Naive thymus-derived CD4-positive, alpha-beta T cell (primary cell): ENCODE data around the gene RAI1. TPM values are rescaled to one million over a fixed set of nuclear protein-coding genes. Genes with fewer than 3 reads are reported as not detected.

Experiments
- ATAC-seq: fragments of 150-1000 bp; cut with Tn5 transposase; 2 replicates; pipeline ENCODE4 v1.10.0; 2021; ENCODE audit warnings: mild to moderate bottlenecking, moderate library complexity
- CTCF ChIA-PET: fragments of 350-600 bp; sonication (Branson Sonifier 250); formaldehyde crosslinking; loops from one replicate; lab custom pipeline; 2021; ENCODE audit warnings: antibody characterized with exemption; lab: Charles Lee
- POLR2A ChIA-PET: fragments of 350-600 bp; sonication (Branson Sonifier 250); formaldehyde crosslinking; loops from one replicate; lab custom pipeline; 2021; ENCODE audit warnings: antibody characterized with exemption, inconsistent platforms; lab: Charles Lee
- DNase-seq, 9 donors: peaks; one replicate each; pipeline versions ENCODE4 v3.0.0 to v3.0.0-alpha.2; 2020 to 2022; ENCODE audit warnings: mixed read lengths in 1 of 9
- H3K27ac ChIP-seq: one replicate; pipeline ENCODE4 v1.7.0; 2013; ENCODE audit warnings: mild to moderate bottlenecking, low read depth, low read length, moderate library complexity
- H3K27me3 ChIP-seq, 2 donors: one replicate each; pipeline ENCODE4 v1.7.0; 2013; ENCODE audit warnings: low read length in 2 of 2, mild to moderate bottlenecking in 2 of 2, moderate library complexity in 2 of 2; ENCODE audit not compliant: control insufficient read depth in 2 of 2, insufficient read depth in 2 of 2
- H3K36me3 ChIP-seq, 3 experiments: 1 replicate in 2 of 3; 2 replicates in 1 of 3; pipeline ENCODE4 v1.7.0; 2013; ENCODE audit warnings: low read length in 3 of 3, mild to moderate bottlenecking in 3 of 3, moderate library complexity in 1 of 3; ENCODE audit not compliant: insufficient read depth in 3 of 3, control insufficient read depth in 2 of 3
- H3K4me1 ChIP-seq, 2 donors: one replicate each; pipeline ENCODE4 v1.7.0; 2013; ENCODE audit warnings: low read length in 2 of 2, mild to moderate bottlenecking in 2 of 2, moderate library complexity in 1 of 2; ENCODE audit not compliant: control insufficient read depth in 2 of 2, insufficient read depth in 2 of 2
- H3K4me3 ChIP-seq: 2 replicates; pipeline ENCODE4 v1.7.0; 2013; ENCODE audit warnings: mild to moderate bottlenecking, low read length
- H3K9me3 ChIP-seq, 3 experiments: 1 replicate in 2 of 3; 2 replicates in 1 of 3; pipeline ENCODE4 v1.7.0; 2013; ENCODE audit warnings: low read length in 3 of 3; ENCODE audit not compliant: control insufficient read depth in 2 of 3
- H3K27ac Mint-ChIP-seq, 9 donors: one replicate each; pipeline ENCODE4 v1.8.0; 2020 to 2022; ENCODE audit warnings: mixed read lengths in 9 of 9, mild to moderate bottlenecking in 8 of 9, moderate library complexity in 5 of 9, inconsistent platforms in 2 of 9
- H3K27me3 Mint-ChIP-seq, 5 donors: one replicate each; pipeline ENCODE4 v1.8.0; 2021 to 2022; ENCODE audit warnings: mixed read lengths in 5 of 5, mild to moderate bottlenecking in 1 of 5
- H3K36me3 Mint-ChIP-seq, 5 donors: one replicate each; pipeline ENCODE4 v1.8.0; 2020 to 2022; ENCODE audit warnings: mixed read lengths in 5 of 5, mild to moderate bottlenecking in 3 of 5, inconsistent platforms in 1 of 5
- H3K4me1 Mint-ChIP-seq, 7 donors: one replicate each; pipeline ENCODE4 v1.8.0; 2020 to 2022; ENCODE audit warnings: mixed read lengths in 7 of 7, mild to moderate bottlenecking in 3 of 7, inconsistent platforms in 1 of 7
- H3K4me3 Mint-ChIP-seq, 10 donors: one replicate each; pipeline ENCODE4 v1.8.0; 2020 to 2022; ENCODE audit warnings: mild to moderate bottlenecking in 10 of 10, mixed read lengths in 10 of 10, moderate library complexity in 6 of 10, inconsistent platforms in 2 of 10
- H3K9me3 Mint-ChIP-seq, 11 donors: one replicate each; pipeline ENCODE4 v1.8.0; 2020 to 2022; ENCODE audit warnings: mixed read lengths in 11 of 11, mild to moderate bottlenecking in 4 of 11, inconsistent platforms in 1 of 11, moderate library complexity in 1 of 11
- intact Hi-C, 2 donors: fragments of 100-400 bp; cut with micrococcal nuclease; formaldehyde crosslinking; loops; one replicate each; pipeline ENCODE4 v1.15.1; 2023
- polyA plus RNA-seq, 2 donors: library from polyadenylated mRNA; unstranded; fragments of 300-500 nt; fragmentation: Illumina TruSeq; gene quantifications; one replicate each; pipeline ENCODE4 v1.2.3, GENCODE V29; 2021
- total RNA-seq, 6 experiments: library from RNA in 5 of 6; stranded (reverse) in 5 of 6; gene quantifications; 1 replicate in 5 of 6; 2 replicates in 1 of 6; pipeline ENCODE4 v1.2.3 and lab custom pipeline; 2021 to 2026

Gene RAI1
- total and polyA plus RNA-seq, 7 experiments from 2014 or later: 2.0 to 46.2 (median 21.2) TPM

GRCh38 chr17:17749025-17749772, 67.9 kb downstream of the RAI1 start:
- Histone ChIP-seq H3K4me3 (no peak overlapping the region), H3K9me3 (no peaks in the 10 kb centered on the region), H3K4me1 (peaks cover 38 to 41% of the 10 kb centered on the region in 2 donors), H3K36me3 (no peaks in the 10 kb centered on the region), H3K27me3 (no peaks in the 10 kb centered on the region), H3K27ac (peak overlapping the region; percentile 89)
- DNase-seq: no peak
- H3K36me3 Mint-ChIP-seq: no peaks in the 10 kb centered on the region
- POLR2A ChIA-PET: interaction anchor here (0.5 to 2.0 kb wide), 8 partner anchors 8 to 87 kb away, joined by 3 to 8 read pairs (median 4); no protein-coding TSS in a partner anchor
- peak overlapping the region; percentile 79 to 99 (median 97) for H3K27ac Mint-ChIP-seq
- ATAC-seq: no peak
- peak overlapping the region in 9 of 10 donors; percentile 37 to 87 (median 59) for H3K4me3 Mint-ChIP-seq
- H3K9me3 Mint-ChIP-seq: peaks cover 0 to 1% (median 0%) of the 10 kb centered on the region in 11 donors
- CTCF ChIA-PET: interaction anchor here (0.6 to 1.8 kb wide), 5 partner anchors 9 to 322 kb away, joined by 3 to 7 read pairs (median 3); no protein-coding TSS in a partner anchor
- H3K4me1 Mint-ChIP-seq: peaks cover 34 to 62% (median 57%) of the 10 kb centered on the region in 7 donors
- H3K27me3 Mint-ChIP-seq: no peaks in the 10 kb centered on the region
- intact Hi-C loops: no loop called here

DNA sequence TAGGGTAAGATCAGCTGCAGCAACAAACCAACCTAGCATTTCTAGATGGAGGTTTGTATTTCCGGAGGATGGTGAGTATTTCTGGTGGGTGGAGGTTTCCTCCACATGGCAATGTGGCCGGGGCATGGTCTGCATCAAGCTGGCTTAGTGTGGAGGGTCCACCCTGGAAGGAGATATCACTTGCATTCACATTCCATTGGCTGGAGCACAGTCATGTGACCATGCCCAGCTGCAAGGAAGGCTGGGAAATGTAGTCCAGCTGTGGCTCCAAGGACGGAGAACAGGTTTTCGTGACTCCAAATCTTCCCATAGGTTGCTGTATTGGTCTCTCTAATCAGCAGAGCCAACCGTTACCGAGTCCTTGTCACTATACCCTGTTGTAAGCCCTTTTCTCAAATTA, 68.7 kb downstream of the RAI1 start:
- peaks cover 0 to 1% (median 0%) of the 10 kb centered on the region in 11 donors for H3K9me3 Mint-ChIP-seq
- POLR2A ChIA-PET: interaction anchor here (0.8 to 2.0 kb wide), 7 partner anchors 8 to 86 kb away, joined by 3 to 8 read pairs (median 3); no protein-coding TSS in a partner anchor
- peak overlapping the region; percentile 89 for H3K27ac ChIP-seq

GRCh38 chr17:17750881-17751280, 69.6 kb downstream of the RAI1 start:
- Histone ChIP-seq H3K4me1 (peaks cover 38 to 57% of the 10 kb centered on the region in 2 donors), H3K36me3 (no peaks in the 10 kb centered on the region), H3K27me3 (no peaks in the 10 kb centered on the region), H3K4me3 (peak overlapping the region; percentile 49), H3K9me3 (no peaks in the 10 kb centered on the region), H3K27ac (peak overlapping the region; percentile 89)
- intact Hi-C loops: loop anchor here in 1 of 2 donors (2.0 to 5.0 kb wide), 3 partner anchors 216 to 561 kb away; partner anchors contain the start of genes MED9 and TOP3A
- H3K4me1 Mint-ChIP-seq: peaks cover 42 to 79% (median 65%) of the 10 kb centered on the region in 7 donors
- ChIA-PET POLR2A (interaction anchor here (0.7 to 1.4 kb wide), 8 partner anchors 9 to 86 kb away, joined by 3 to 9 read pairs (median 4); partner anchors contain the start of gene SREBF1), CTCF (interaction anchor here (0.7 to 1.0 kb wide), 3 partner anchors 86 to 263 kb away, joined by 3 to 4 read pairs (median 3); partner anchors contain the start of gene SREBF1)
- no peaks in the 10 kb centered on the region for H3K36me3 Mint-ChIP-seq
- peak in 6 of 9 donors; percentile 30 to 47 (median 36) for DNase-seq
- peak overlapping the region; percentile 78 to 99 (median 88) for H3K4me3 Mint-ChIP-seq
- H3K27ac Mint-ChIP-seq: peak overlapping the region; percentile 96 to 100 (median 98)
- no peak for ATAC-seq
- peaks cover 0 to 1% (median 0%) of the 10 kb centered on the region in 11 donors for H3K9me3 Mint-ChIP-seq
- no peaks in the 10 kb centered on the region for H3K27me3 Mint-ChIP-seq

More for the DNA sequence above, 68.7 kb downstream of the RAI1 start:
- peak overlapping the region; percentile 79 to 99 (median 97) for H3K27ac Mint-ChIP-seq
- Histone ChIP-seq H3K27me3 (no peaks in the 10 kb centered on the region), H3K9me3 (no peaks in the 10 kb centered on the region), H3K4me1 (peaks cover 38 to 48% of the 10 kb centered on the region in 2 donors), H3K4me3 (no peak overlapping the region), H3K36me3 (no peaks in the 10 kb centered on the region)
- no peaks in the 10 kb centered on the region for H3K27me3 Mint-ChIP-seq
- H3K36me3 Mint-ChIP-seq: no peaks in the 10 kb centered on the region
- no peak for ATAC-seq
- intact Hi-C loops: loop anchor here in 1 of 2 donors (2.0 to 5.0 kb wide), 3 partner anchors 217 to 562 kb away; partner anchors contain the start of genes MED9 and TOP3A
- H3K4me1 Mint-ChIP-seq: peaks cover 40 to 70% (median 56%) of the 10 kb centered on the region in 7 donors
- CTCF ChIA-PET: interaction anchor here (0.6 to 1.8 kb wide), 4 partner anchors 8 to 321 kb away, joined by 3 to 7 read pairs (median 3); no protein-coding TSS in a partner anchor
- DNase-seq: peak in 6 of 9 donors; percentile 37 to 54 (median 44)
- H3K4me3 Mint-ChIP-seq: peak overlapping the region; percentile 37 to 87 (median 58)

DNA sequence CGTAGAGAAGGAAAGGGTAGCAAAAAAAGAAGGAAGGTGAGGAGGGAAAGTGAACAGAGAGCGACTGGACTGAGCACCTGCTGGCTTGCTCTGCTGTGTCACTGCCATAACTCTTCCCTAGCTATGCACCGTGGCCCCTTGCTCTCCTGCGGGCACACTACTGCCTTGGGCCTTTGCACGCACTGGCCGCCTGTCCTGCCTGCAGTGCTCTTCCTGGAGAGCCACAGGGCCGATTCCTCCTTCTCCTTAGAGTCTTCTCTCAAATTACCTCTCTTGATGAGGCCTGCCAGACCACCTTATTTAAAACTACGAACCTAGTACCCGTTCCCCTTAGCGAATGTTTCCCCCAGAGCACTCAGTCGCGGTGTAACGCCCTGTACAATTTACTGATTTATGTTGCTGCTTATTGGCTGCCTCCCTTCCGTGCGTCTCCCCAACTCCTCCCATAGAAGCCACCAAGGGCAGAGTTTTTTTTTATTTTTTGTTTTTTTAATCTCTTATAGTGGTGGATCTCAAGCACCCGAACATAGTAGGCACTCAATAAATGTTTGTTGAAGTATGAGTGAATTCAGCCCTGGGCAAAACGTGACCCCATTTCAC, 70.3 kb downstream of the RAI1 start:
- ChIA-PET CTCF (interaction anchor here (0.8 to 1.0 kb wide), 2 partner anchors 69 to 168 kb away, joined by 3 read pairs; no protein-coding TSS in a partner anchor), POLR2A (interaction anchor here (0.6 to 1.4 kb wide), 8 partner anchors 10 to 93 kb away, joined by 3 to 9 read pairs (median 4); partner anchors contain the start of gene SREBF1)
- Histone ChIP-seq H3K36me3 (no peaks in the 10 kb centered on the region), H3K27ac (peak overlapping the region; percentile 89), H3K4me3 (peak overlapping the region; percentile 49), H3K27me3 (no peaks in the 10 kb centered on the region), H3K4me1 (peaks cover 38 to 60% of the 10 kb centered on the region in 2 donors), H3K9me3 (no peaks in the 10 kb centered on the region)
- Mint-ChIP-seq H3K9me3 (peaks cover 0 to 1% (median 0%) of the 10 kb centered on the region in 11 donors), H3K36me3 (no peaks in the 10 kb centered on the region), H3K4me3 (peak overlapping the region; percentile 78 to 99 (median 88)), H3K27ac (peak overlapping the region; percentile 96 to 100 (median 98)), H3K4me1 (peaks cover 45 to 86% (median 70%) of the 10 kb centered on the region in 7 donors), H3K27me3 (no peaks in the 10 kb centered on the region)
- DNase-seq (peak in 3 of 9 donors; percentile 21 to 90 (median 78)), ATAC-seq (peak; percentile 64)
- intact Hi-C loops: loop anchor here (1.0 to 5.0 kb wide), 22 partner anchors 10 to 561 kb away; partner anchors contain the start of genes ALKBH5 (in 2 of the 2), ATPAF2 (in 2 of the 2), GID4 (in 2 of the 2) and PEMT (in 2 of the 2)

DNA sequence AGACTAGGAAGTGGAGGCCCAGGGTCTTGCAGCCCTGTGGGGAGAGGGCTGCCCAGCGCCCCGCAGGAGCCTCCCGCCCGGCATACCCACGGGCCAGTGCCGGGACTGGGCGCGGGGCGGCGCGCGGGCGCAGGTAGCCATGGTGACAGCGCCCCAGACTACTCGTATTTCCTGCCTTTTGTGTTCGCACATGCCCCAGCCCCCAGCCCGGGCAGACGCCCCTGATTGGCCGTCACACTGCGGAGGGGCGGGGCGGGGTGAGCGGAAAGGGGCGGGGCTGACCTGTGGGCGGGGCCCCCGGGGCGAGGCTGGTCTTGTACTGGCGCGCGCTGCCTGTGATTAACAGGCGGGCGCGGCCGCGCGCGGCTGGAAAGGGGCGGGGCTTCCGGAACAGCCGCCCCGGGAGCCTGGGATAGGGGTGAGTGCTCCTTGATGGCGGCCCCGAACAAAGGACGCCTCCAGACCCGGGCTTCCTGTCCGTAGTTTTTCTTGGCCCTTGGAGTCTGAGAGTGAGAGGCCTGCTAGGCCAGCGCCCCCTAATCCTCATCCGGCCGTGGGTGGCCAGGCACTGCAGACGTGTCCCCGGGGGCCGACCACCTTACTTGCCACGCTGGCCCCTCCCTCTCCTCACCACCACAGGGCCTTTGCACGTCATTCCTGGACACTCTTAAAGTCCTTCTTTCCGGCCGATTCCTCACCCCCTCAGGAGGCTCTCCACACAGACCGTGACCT, 71.0 kb downstream of the RAI1 start:
- intact Hi-C loops: loop anchor here (1.0 to 5.0 kb wide), 20 partner anchors 11 to 560 kb away; partner anchors contain the start of genes ALKBH5 (in 2 of the 2), ATPAF2 (in 2 of the 2), GID4 (in 2 of the 2) and PEMT (in 2 of the 2)
- H3K27me3 ChIP-seq: no peaks in the 10 kb centered on the region
- Mint-ChIP-seq H3K36me3 (no peaks in the 10 kb centered on the region), H3K27ac (peak overlapping the region; percentile 96 to 100 (median 98)), H3K27me3 (no peaks in the 10 kb centered on the region), H3K4me3 (peak overlapping the region; percentile 78 to 99 (median 92)), H3K4me1 (peaks cover 50 to 93% (median 77%) of the 10 kb centered on the region in 7 donors), H3K9me3 (peaks cover 0 to 1% (median 0%) of the 10 kb centered on the region in 11 donors)
- CTCF ChIA-PET: interaction anchor here (0.8 kb wide), 1 partner anchor 70 kb away, joined by 3 read pairs; no protein-coding TSS in a partner anchor
- H3K4me3 ChIP-seq: peak overlapping the region; percentile 62
- H3K36me3 ChIP-seq: no peaks in the 10 kb centered on the region
- ATAC-seq: peak; percentile 96
- DNase-seq: peak; percentile 93 to 98 (median 97)
- peaks cover 39 to 67% of the 10 kb centered on the region in 2 donors for H3K4me1 ChIP-seq
- H3K9me3 ChIP-seq: no peaks in the 10 kb centered on the region
- POLR2A ChIA-PET: interaction anchor here (1.2 to 1.4 kb wide), 3 partner anchors 11 to 84 kb away, joined by 4 to 9 read pairs (median 4); partner anchors contain the start of gene SREBF1
- H3K27ac ChIP-seq: peak overlapping the region; percentile 89
